Colonic mucosa (tissue), 4 donors: Measurements from ENCODE around the gene ATAD1. TPM values are rescaled to one million over a fixed set of nuclear protein-coding genes. Genes with fewer than 3 reads are reported as not detected.

ENCODE experiments used
- DNase-seq: peaks from one replicate; pipeline ENCODE4 v3.0.0-alpha.2; 2020
- H3K27ac ChIP-seq: fragments of 200-600 bp; one replicate; pipeline ENCODE4 v1.8.0; 2021
- H3K27me3 ChIP-seq: fragments of 200-600 bp; one replicate; pipeline ENCODE4 v1.8.0; 2021
- H3K36me3 ChIP-seq: fragments of 200-600 bp; one replicate; pipeline ENCODE4 v1.8.0; 2021
- H3K4me1 ChIP-seq: fragments of 200-600 bp; one replicate; pipeline ENCODE4 v1.8.0; 2021; ENCODE audit warnings: mild to moderate bottlenecking
- H3K4me3 ChIP-seq: fragments of 200-600 bp; one replicate; pipeline ENCODE4 v1.8.0; 2021
- H3K9ac ChIP-seq, 2 donors: one replicate each; pipeline ENCODE4 v1.7.0; 2013; ENCODE audit warnings: control low read depth in 2 of 2, low read depth in 2 of 2, low read length in 2 of 2
- H3K9me3 ChIP-seq: fragments of 200-600 bp; one replicate; pipeline ENCODE4 v1.8.0; 2021
- CTCF ChIP-seq: fragments of 200-600 bp; IDR thresholded peaks from one replicate; pipeline ENCODE4 v1.8.0; 2022; ENCODE audit warnings: antibody characterized with exemption, mild to moderate bottlenecking
- intact Hi-C: fragments of 100-400 bp; cut with DNase I; formaldehyde crosslinking; loops from one replicate; pipeline ENCODE4 v1.14.1; 2022
- total RNA-seq, 2 donors: library from RNA; stranded (reverse); fragmentation: NEBNext Ultra II Directional in 1 of 2; extraction: Animal tissue kit (Norgen Biotek cat#: 25700) in 1 of 2; gene quantifications; one replicate each; pipeline ENCODE4 v1.2.1, GENCODE V29; 2021
- donor health status: healthy.
- donor health status: DM: no; HTN: no; CAD: no.
- donor health status: DM: no; HTN: no; CAD: no.

The ATAD1 gene
- total RNA-seq, 2 donors from 2014 or later: 38.1 to 59.9 TPM

DNA sequence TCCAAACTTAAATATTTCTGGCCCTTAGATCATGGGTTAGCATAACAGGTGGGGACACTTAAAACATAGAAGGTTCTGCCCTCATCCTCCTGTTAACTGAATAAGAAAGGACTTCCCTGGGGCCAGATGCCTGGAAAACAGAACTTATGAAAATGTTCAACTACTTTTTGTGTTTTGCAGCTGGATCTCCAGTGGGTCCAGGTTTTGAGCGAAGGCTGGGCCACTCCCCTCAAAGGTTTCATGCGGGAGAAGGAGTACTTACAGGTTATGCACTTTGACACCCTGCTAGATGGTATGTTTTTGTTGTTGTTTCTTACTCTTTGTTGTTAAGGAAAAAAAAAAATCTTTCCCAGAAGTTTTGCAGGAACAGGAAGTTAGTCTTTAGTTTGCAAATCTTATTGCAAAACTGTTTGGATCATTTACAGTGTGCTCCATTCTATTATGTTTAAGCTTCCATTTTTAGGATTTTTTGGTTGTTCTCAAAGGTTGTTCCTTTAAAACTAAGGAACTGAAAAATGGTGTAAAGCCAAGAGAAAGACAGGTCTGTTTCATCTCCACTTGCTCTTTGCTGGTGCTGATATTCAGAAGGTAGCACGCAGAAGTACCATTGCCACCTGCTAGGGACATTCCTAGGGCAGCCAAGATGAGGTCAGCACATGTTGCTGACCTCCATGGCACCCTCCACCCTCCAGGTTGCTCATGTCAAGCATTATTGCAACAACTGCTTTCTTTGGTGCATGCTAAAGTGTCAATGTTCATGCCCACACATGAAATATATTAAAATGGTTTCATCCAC lies 102.3 kb downstream of the ATAD1 start:
- intact Hi-C loops: no loop called here
- no peaks in the 10 kb centered on the region for H3K27me3 ChIP-seq
- no peaks in the 10 kb centered on the region for H3K9me3 ChIP-seq
- no peak overlapping the region for H3K27ac ChIP-seq
- no peak for TF ChIP-seq CTCF
- no peaks in the 10 kb centered on the region for H3K36me3 ChIP-seq
- no peak overlapping the region for H3K4me3 ChIP-seq
- no peak overlapping the region for H3K9ac ChIP-seq
- DNase-seq: no peak
- no peaks in the 10 kb centered on the region for H3K4me1 ChIP-seq

DNA sequence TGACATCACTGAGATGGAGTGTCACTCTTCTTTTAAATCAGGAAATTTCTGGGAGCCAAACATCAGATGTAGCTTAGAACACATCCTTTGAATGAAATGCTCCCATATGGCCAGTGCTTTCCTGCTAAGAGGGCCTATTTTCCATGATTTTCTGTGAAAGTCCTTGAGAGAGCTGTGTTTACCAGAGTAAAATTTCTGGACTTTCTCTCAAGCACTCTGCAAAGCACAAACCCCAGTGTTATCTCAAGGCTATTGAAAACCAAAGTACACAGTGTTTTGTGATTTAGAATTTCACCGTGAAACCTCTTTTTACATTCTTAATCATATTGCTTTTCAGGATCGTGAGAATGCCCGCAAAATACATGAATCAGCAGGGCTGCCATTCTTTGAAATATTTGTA lies 104.3 kb downstream of the ATAD1 start:
- H3K27ac ChIP-seq: no peak overlapping the region
- DNase-seq: no peak

GRCh38 chr10:87712913-87713616 lies 105.0 kb downstream of the ATAD1 start:
- no peaks in the 10 kb centered on the region for H3K9me3 ChIP-seq
- no peaks in the 10 kb centered on the region for H3K36me3 ChIP-seq
- intact Hi-C loops: no loop called here
- TF ChIP-seq CTCF: no peak
- no peak overlapping the region for H3K4me3 ChIP-seq
- no peak for DNase-seq
- H3K4me1 ChIP-seq: no peaks in the 10 kb centered on the region
- H3K27ac ChIP-seq: no peak overlapping the region
- no peak overlapping the region for H3K9ac ChIP-seq
- no peaks in the 10 kb centered on the region for H3K27me3 ChIP-seq

More for the DNA sequence above, 104.3 kb downstream of the ATAD1 start:
- no peak for TF ChIP-seq CTCF
- Histone ChIP-seq H3K9me3 (no peaks in the 10 kb centered on the region), H3K4me1 (no peaks in the 10 kb centered on the region), H3K27me3 (no peaks in the 10 kb centered on the region), H3K9ac (no peak overlapping the region), H3K4me3 (no peak overlapping the region), H3K36me3 (no peaks in the 10 kb centered on the region)
- intact Hi-C loops: no loop called here

- TF ChIP-seq CTCF: no peak
- no peaks in the 10 kb centered on the region for H3K36me3 ChIP-seq
- H3K4me1 ChIP-seq: no peaks in the 10 kb centered on the region
- DNase-seq: no peak
- H3K4me3 ChIP-seq: no peak overlapping the region
- no peak overlapping the region for H3K9ac ChIP-seq
- H3K27ac ChIP-seq: no peak overlapping the region
- intact Hi-C loops: no loop called here
- no peaks in the 10 kb centered on the region for H3K9me3 ChIP-seq
- no peaks in the 10 kb centered on the region for H3K27me3 ChIP-seq
Observed at GRCh38 chr10:87707254-87707653, 110.8 kb downstream of the ATAD1 start.

DNA sequence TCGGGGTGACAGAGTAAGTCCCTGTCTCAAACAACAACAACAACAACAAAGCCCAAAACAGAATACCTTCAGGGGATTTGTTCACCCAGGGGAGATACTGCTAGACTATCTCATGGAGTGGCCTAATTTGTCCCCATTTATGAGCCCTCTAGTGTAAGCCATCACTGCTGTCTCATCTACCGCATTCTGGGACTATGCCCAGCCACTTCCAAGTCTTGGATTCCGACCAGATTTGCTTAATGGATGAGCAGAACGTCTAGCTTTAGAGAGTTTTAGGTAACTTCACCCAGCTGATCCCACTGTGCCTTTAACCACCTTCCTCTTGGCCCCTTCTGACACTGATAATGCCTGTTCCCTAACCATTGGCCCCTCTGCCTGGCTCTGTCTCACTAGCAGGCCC lies 111.3 kb downstream of the ATAD1 start:
- Histone ChIP-seq H3K4me3 (no peak overlapping the region), H3K4me1 (no peaks in the 10 kb centered on the region), H3K27me3 (no peaks in the 10 kb centered on the region), H3K36me3 (no peaks in the 10 kb centered on the region), H3K9me3 (no peaks in the 10 kb centered on the region), H3K9ac (no peak overlapping the region), H3K27ac (no peak overlapping the region)
- intact Hi-C loops: no loop called here
- no peak for TF ChIP-seq CTCF
- no peak for DNase-seq
